Breast epithelium (tissue), 3 donors: Measurements from ENCODE around the gene FAM32A.

Experiments used
- POLR2A ChIP-seq: fragments of 450-650 bp; IDR thresholded peaks from one replicate; pipeline ENCODE4 v1.6.1; 2016; ENCODE audit warnings: antibody characterized with exemption, mild to moderate bottlenecking, moderate library complexity
- TF ChIP-seq, protein P1 (sequence below), 3 donors: fragments of 450-650 bp; IDR thresholded peaks; one replicate each; pipeline ENCODE4 v1.5.1; 2016 to 2017; ENCODE audit warnings: antibody characterized with exemption in 3 of 3, mild to moderate bottlenecking in 3 of 3, moderate library complexity in 3 of 3

DNA sequence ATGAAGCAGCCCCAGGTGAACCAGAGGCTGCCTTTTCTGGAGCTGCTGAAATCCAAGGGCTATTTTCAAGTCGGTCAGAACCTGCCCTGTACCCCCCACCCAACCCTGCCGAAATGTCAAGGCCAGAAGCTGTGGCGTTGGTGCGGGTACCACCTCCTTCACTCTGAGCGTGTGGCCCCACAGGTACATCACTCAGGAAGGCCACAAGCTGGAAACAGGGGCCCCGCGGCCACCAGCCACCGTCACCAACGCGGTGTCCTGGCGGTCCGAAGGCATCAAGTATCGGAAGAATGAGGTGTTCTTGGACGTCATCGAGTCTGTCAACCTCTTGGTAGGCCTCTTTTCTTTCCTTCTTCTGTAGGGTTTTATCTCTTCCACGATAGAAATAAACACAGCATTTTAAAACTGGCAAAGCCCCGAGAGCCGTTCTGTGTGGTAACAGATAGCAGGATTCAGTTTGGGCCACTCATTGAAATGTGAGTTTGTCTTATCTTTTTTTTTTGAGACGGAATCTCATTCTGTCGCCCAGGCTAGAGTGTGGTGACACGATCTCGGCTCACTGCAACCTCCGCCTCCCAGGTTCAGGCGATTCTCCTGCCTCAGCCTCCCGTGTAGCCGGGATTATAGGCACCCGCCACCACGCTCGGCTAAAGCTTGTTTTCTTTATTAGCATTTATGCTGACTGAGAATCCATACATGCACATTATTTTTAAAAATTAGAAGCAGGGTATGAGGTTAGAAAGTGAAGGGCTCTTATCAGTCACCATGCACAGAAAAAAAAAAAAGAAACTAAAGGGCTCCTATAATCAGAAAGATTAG lies 23.8 kb downstream of the FAM32A start:
- TF ChIP-seq, protein P1, sequence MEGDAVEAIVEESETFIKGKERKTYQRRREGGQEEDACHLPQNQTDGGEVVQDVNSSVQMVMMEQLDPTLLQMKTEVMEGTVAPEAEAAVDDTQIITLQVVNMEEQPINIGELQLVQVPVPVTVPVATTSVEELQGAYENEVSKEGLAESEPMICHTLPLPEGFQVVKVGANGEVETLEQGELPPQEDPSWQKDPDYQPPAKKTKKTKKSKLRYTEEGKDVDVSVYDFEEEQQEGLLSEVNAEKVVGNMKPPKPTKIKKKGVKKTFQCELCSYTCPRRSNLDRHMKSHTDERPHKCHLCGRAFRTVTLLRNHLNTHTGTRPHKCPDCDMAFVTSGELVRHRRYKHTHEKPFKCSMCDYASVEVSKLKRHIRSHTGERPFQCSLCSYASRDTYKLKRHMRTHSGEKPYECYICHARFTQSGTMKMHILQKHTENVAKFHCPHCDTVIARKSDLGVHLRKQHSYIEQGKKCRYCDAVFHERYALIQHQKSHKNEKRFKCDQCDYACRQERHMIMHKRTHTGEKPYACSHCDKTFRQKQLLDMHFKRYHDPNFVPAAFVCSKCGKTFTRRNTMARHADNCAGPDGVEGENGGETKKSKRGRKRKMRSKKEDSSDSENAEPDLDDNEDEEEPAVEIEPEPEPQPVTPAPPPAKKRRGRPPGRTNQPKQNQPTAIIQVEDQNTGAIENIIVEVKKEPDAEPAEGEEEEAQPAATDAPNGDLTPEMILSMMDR (IDR thresholded peaks at IDR 0.05), result no peak
- no peak for TF ChIP-seq POLR2A
